Tibial artery (tissue), 4 donors: ENCODE data around the gene TNNC1.
A peak's percentile ranks its signal among the peaks of the same experiment; 100 is the strongest.

Source experiments
- DNase-seq, 2 donors: peaks; one replicate each; pipeline ENCODE4 v3.0.0-alpha.2; 2019
- H3K27ac ChIP-seq, 2 donors: fragments of 200-600 bp; sonication (generic) in 1 of 2; 1 replicate in 1 of 2; 2 replicates in 1 of 2; pipeline ENCODE4 v1.5.1; 2018 to 2019; ENCODE audit warnings: mild to moderate bottlenecking in 1 of 2
- H3K27me3 ChIP-seq, 2 donors: fragments of 200-600 bp; sonication (generic) in 1 of 2; one replicate each; pipeline versions ENCODE4 v1.5.1 to v1.6.0; 2016 to 2019
- H3K36me3 ChIP-seq, 3 donors: fragments of 200-600 bp; sonication (generic) in 2 of 3; one replicate each; pipeline ENCODE4 v1.5.1; 2016 to 2019; ENCODE audit warnings: mild to moderate bottlenecking in 2 of 3
- H3K4me1 ChIP-seq, 4 donors: fragments of 200-600 bp; sonication (generic) in 2 of 4; 1 replicate in 3 of 4; 2 replicates in 1 of 4; pipeline ENCODE4 v1.5.1; 2016 to 2019
- H3K4me3 ChIP-seq, 2 donors: fragments of 200-600 bp; sonication (generic) in 1 of 2; 1 replicate in 1 of 2; 2 replicates in 1 of 2; pipeline ENCODE4 v1.5.1; 2018 to 2019; ENCODE audit warnings: mild to moderate bottlenecking in 2 of 2
- H3K9me3 ChIP-seq, 3 donors: fragments of 200-600 bp; sonication (generic) in 1 of 3; one replicate each; pipeline ENCODE4 v1.5.1; 2016 to 2019
- intact Hi-C: fragments of 100-400 bp; cut with DNase I; formaldehyde crosslinking; loops from one replicate; pipeline ENCODE4 v1.15.0; 2023; ENCODE audit warnings: low total_unique reads
- TF ChIP-seq, protein P1 (sequence below), 2 experiments: fragments of 200-600 bp in 1 of 2; fragments of 450-650 bp in 1 of 2; IDR thresholded peaks; one replicate each; pipeline ENCODE4 v1.5.1; 2017 to 2019; ENCODE audit warnings: antibody characterized with exemption in 2 of 2, mild to moderate bottlenecking in 1 of 2, moderate library complexity in 1 of 2

The TNNC1 gene

DNA sequence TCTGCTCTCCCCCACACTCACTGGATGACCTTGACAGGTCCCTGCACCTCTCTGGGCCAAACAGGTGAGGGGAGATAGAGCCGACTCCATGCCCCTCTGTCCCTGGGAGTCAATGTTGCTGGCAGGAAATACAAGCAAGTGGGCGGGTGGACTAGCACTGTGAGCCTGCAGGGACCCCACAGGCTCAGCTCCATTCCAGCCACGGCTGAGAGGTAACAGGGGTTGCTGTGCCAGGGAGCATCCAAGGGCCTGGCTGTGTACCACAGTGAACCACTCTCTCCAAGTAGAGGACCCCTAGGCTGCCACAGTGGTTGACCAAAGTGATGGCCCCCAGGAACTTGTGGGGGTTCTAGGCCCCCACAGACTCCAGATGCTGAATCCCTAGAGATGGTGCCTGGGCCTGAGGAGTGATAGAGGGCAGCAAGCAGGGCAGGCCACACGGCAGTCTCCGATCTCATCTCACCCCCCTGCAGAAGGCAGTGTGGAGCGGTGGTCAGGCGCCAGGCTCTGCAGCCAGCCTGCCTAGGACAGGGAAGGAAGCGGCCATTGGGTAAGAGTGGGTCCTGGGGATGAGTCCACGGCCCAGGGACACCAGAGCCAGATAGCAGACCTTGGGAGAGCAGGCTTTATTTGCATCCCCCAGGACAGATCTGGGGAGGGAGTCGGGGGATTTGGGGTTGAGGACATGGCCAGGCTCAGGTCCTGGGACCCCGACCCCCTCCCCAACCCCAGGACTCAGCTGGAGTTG lies 3.2 kb downstream of the TNNC1 start:
- H3K4me1 ChIP-seq, result peaks cover 0 to 26% (median 18%) of the 10 kb centered on the region in 4 donors
- TF ChIP-seq, protein P1, sequence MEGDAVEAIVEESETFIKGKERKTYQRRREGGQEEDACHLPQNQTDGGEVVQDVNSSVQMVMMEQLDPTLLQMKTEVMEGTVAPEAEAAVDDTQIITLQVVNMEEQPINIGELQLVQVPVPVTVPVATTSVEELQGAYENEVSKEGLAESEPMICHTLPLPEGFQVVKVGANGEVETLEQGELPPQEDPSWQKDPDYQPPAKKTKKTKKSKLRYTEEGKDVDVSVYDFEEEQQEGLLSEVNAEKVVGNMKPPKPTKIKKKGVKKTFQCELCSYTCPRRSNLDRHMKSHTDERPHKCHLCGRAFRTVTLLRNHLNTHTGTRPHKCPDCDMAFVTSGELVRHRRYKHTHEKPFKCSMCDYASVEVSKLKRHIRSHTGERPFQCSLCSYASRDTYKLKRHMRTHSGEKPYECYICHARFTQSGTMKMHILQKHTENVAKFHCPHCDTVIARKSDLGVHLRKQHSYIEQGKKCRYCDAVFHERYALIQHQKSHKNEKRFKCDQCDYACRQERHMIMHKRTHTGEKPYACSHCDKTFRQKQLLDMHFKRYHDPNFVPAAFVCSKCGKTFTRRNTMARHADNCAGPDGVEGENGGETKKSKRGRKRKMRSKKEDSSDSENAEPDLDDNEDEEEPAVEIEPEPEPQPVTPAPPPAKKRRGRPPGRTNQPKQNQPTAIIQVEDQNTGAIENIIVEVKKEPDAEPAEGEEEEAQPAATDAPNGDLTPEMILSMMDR (IDR thresholded peaks at IDR 0.05), result no peak
- no peak overlapping the region for H3K4me3 ChIP-seq
- intact Hi-C loops, result loop anchor here (10.0 kb wide), 1 partner anchor 234 kb away; the partner anchor contains the start of genes GNL3 and PBRM1
- no peaks in the 10 kb centered on the region for H3K36me3 ChIP-seq
- no peaks in the 10 kb centered on the region for H3K9me3 ChIP-seq
- DNase-seq, result no peak
- H3K27ac ChIP-seq, result no peak overlapping the region
- H3K27me3 ChIP-seq, result no peaks in the 10 kb centered on the region

GRCh38 chr3:52447512-52448355 lies 6.1 kb downstream of the TNNC1 start:
- H3K36me3 ChIP-seq, result no peaks in the 10 kb centered on the region
- TF ChIP-seq, protein P1 (IDR thresholded peaks at IDR 0.05), result no peak
- no peak overlapping the region for H3K4me3 ChIP-seq
- H3K27ac ChIP-seq, result no peak overlapping the region
- no peak for DNase-seq
- peaks cover 0 to 15% (median 6%) of the 10 kb centered on the region in 4 donors for H3K4me1 ChIP-seq
- intact Hi-C loops, result loop anchor here (2.0 kb wide), 1 partner anchor 19 kb away; no protein-coding TSS in a partner anchor
- H3K27me3 ChIP-seq, result no peaks in the 10 kb centered on the region
- no peaks in the 10 kb centered on the region for H3K9me3 ChIP-seq

GRCh38 chr3:52446631-52447511 lies 7.0 kb downstream of the TNNC1 start:
- no peaks in the 10 kb centered on the region for H3K36me3 ChIP-seq
- intact Hi-C loops, result loop anchor here (2.0 kb wide), 1 partner anchor 18 kb away; no protein-coding TSS in a partner anchor
- TF ChIP-seq, protein P1 (IDR thresholded peaks at IDR 0.05), result peak; percentile 97 to 100
- H3K4me3 ChIP-seq, result no peak overlapping the region
- no peaks in the 10 kb centered on the region for H3K9me3 ChIP-seq
- H3K27ac ChIP-seq, result no peak overlapping the region
- no peaks in the 10 kb centered on the region for H3K27me3 ChIP-seq
- peaks cover 0 to 15% (median 6%) of the 10 kb centered on the region in 4 donors for H3K4me1 ChIP-seq
- DNase-seq, result peak in 1 of 2 donors; percentile 72

GRCh38 chr3:52446042-52446441 lies 7.8 kb downstream of the TNNC1 start:
- H3K4me1 ChIP-seq, result peaks cover 0 to 15% (median 6%) of the 10 kb centered on the region in 4 donors
- DNase-seq, result no peak
- H3K9me3 ChIP-seq, result no peaks in the 10 kb centered on the region
- intact Hi-C loops, result loop anchor here (2.0 kb wide), 1 partner anchor 17 kb away; no protein-coding TSS in a partner anchor
- no peak overlapping the region for H3K27ac ChIP-seq
- H3K4me3 ChIP-seq, result no peak overlapping the region
- H3K27me3 ChIP-seq, result no peaks in the 10 kb centered on the region
- no peaks in the 10 kb centered on the region for H3K36me3 ChIP-seq
- TF ChIP-seq, protein P1 (IDR thresholded peaks at IDR 0.05), result no peak
